AG10803 (cell line): ENCODE data around the gene MRPS5.

Experiments
- DNase-seq: peaks from one replicate; pipeline ENCODE4 v3.0.0; 2010; ENCODE audit warnings: low read depth
- H3K4me3 ChIP-seq: 2 replicates; pipeline ENCODE4 v1.5.1; 2011; ENCODE audit warnings: mild to moderate bottlenecking, low read length, control low read depth
- TF ChIP-seq, protein P1 (sequence below): conservative IDR thresholded peaks from 2 replicates; pipeline ENCODE4 v1.5.1; 2011; ENCODE audit warnings: mild to moderate bottlenecking, low read length, control low read depth, inconsistent platforms

The MRPS5 gene

DNA sequence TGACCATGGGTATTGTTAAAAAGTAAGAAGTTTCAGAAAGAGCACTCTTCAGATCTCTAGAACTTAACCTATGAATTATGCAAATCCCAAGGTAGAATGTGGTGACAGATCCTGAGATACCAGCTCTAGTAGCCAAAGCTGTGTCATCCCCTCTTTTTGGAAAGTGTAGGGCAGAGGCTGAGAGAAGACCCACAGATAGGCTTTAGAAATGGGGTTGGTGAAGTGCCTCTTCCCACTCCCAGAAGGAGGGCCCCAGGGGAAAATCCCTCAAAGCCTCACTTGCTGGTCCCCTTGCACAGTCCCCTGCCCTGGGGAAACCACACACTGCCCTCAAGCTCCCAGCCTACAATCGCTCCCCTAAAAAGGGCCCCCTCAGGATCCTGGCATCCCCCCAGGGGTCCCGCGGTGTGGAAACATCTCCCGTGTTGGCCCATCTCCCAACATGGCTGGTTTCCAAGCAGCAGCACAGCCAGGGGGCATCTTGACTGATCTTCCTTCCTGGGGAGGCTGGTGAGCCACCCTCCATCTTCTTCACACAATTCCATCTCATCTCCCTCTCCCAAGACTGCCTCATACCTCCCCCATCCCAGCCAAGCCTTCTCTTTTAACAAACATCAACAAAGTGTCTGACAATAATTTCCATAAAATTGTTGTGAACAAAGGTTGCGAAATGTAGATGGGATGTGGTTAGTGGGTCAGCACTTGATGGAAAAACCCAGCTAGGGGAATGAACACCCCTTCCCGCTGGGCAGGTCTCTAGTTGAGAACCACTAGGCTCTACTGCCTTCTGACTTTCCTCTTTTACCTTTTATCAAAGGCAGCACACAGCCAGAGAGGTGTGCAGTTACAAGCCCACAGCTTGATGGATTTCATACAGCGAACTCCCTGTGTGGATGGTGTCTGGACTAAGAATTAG is 71.0 kb downstream of the MRPS5 start:
- no peak overlapping the region for H3K4me3 ChIP-seq
- TF ChIP-seq, protein P1, sequence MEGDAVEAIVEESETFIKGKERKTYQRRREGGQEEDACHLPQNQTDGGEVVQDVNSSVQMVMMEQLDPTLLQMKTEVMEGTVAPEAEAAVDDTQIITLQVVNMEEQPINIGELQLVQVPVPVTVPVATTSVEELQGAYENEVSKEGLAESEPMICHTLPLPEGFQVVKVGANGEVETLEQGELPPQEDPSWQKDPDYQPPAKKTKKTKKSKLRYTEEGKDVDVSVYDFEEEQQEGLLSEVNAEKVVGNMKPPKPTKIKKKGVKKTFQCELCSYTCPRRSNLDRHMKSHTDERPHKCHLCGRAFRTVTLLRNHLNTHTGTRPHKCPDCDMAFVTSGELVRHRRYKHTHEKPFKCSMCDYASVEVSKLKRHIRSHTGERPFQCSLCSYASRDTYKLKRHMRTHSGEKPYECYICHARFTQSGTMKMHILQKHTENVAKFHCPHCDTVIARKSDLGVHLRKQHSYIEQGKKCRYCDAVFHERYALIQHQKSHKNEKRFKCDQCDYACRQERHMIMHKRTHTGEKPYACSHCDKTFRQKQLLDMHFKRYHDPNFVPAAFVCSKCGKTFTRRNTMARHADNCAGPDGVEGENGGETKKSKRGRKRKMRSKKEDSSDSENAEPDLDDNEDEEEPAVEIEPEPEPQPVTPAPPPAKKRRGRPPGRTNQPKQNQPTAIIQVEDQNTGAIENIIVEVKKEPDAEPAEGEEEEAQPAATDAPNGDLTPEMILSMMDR, result no peak
- DNase-seq, result no peak

- no peak for DNase-seq
- TF ChIP-seq, protein P1, result no peak
- no peak overlapping the region for H3K4me3 ChIP-seq
These were observed 71.6 kb downstream of the MRPS5 start for GRCh38 chr2:95049961-95050360.

GRCh38 chr2:95049683-95049955 is 72.0 kb downstream of the MRPS5 start:
- no peak overlapping the region for H3K4me3 ChIP-seq
- TF ChIP-seq, protein P1, result no peak
- DNase-seq, result no peak

GRCh38 chr2:95048825-95049682 is 72.6 kb downstream of the MRPS5 start:
- no peak for DNase-seq
- H3K4me3 ChIP-seq, result no peak overlapping the region
- TF ChIP-seq, protein P1, result no peak

- no peak for DNase-seq
- TF ChIP-seq, protein P1, result no peak
These were observed 73.7 kb downstream of the MRPS5 start for GRCh38 chr2:95047629-95048510.

DNA sequence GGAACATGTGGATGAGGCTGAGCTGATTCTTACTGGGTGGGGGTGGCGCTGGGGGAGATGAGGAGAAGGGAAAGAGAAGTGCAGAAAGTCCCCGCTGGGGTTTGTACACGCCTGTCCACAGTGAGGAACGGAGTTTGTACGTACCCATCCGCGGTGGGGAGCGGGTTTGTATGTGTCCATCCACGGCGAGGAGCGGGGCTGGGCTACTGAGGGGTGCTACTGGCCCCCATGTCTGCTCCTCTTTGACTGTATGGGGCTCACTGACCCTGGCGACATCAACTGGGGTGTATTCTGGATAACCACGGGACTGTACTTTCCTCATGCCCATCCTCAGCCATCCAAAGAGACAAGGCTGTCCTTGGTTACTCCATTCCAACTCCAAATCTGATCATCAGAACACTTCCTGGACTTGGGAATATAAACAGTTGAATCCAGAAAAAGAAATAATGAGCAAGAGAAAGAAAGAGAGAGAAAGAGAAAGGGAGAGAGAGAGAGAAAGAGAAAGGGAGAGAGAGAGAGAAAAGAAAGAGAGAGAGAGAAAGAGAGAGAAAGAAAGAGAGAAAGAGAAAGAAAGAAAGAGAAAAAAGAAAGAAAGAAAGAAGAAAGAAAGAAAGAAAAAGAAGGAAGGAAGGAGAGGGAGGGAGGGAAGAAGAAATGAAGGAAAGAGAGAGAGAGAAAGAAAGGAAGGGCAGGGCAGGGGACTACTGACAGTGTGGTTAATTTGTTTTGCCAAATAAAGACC is 75.1 kb downstream of the MRPS5 start:
- TF ChIP-seq, protein P1, result no peak
- no peak overlapping the region for H3K4me3 ChIP-seq
- DNase-seq, result no peak

More at GRCh38 chr2:95047629-95048510, 73.7 kb downstream of the MRPS5 start:
- no peak overlapping the region for H3K4me3 ChIP-seq
